ENCODE results near the gene SPAG16. TPM values are rescaled to one million over a fixed set of nuclear protein-coding genes. Genes with fewer than 3 reads are reported as not detected.

The SPAG16 gene
- total RNA-seq, 6 experiments from 2014 or later = 15.4 to 20.0 (median 17.5) TPM

- Mint-ChIP-seq H3K4me1 (ENCODE audit: low read depth) (peaks cover 26% of the 10 kb centered on the region), H3K4me3 (no peak overlapping the region), H3K27me3 (ENCODE audit: insufficient read depth) (no peaks in the 10 kb centered on the region), H3K27ac (no peak overlapping the region), H3K9me3 (no peaks in the 10 kb centered on the region), H3K36me3 (ENCODE audit: low read depth) (peaks cover 6% of the 10 kb centered on the region; the same call in 1 of the 2 replicates)
- peak; percentile 79; the same call in 1 of the 2 replicates for TF ChIP-seq CTCF (IDR thresholded peaks at IDR 0.05)
- peak; percentile 12 for DNase-seq
Observed at GRCh38 chr2:213934560-213934959, 650.3 kb downstream of the SPAG16 start.

- no peak for DNase-seq
- H3K27ac Mint-ChIP-seq = no peak overlapping the region
- H3K4me3 Mint-ChIP-seq = no peak overlapping the region
- no peak for TF ChIP-seq CTCF (IDR thresholded peaks at IDR 0.05)
- no peaks in the 10 kb centered on the region for H3K4me1 Mint-ChIP-seq (ENCODE audit: low read depth)
- no peaks in the 10 kb centered on the region for H3K9me3 Mint-ChIP-seq
- H3K36me3 Mint-ChIP-seq (ENCODE audit: low read depth) = no peaks in the 10 kb centered on the region
- no peaks in the 10 kb centered on the region for H3K27me3 Mint-ChIP-seq (ENCODE audit: insufficient read depth)
Observed at GRCh38 chr2:213958086-213958485, 673.8 kb downstream of the SPAG16 start.

GRCh38 chr2:213959589-213959988, 675.3 kb downstream of the SPAG16 start:
- H3K36me3 Mint-ChIP-seq (ENCODE audit: low read depth) = no peaks in the 10 kb centered on the region
- H3K4me1 Mint-ChIP-seq (ENCODE audit: low read depth) = no peaks in the 10 kb centered on the region
- no peak overlapping the region for H3K27ac Mint-ChIP-seq
- H3K9me3 Mint-ChIP-seq = no peaks in the 10 kb centered on the region; the same call in 1 of the 2 replicates
- no peak for TF ChIP-seq CTCF (IDR thresholded peaks at IDR 0.05)
- H3K27me3 Mint-ChIP-seq (ENCODE audit: insufficient read depth) = no peaks in the 10 kb centered on the region
- no peak for DNase-seq
- H3K4me3 Mint-ChIP-seq = no peak overlapping the region

GRCh38 chr2:213971536-213971935, 687.3 kb downstream of the SPAG16 start:
- Mint-ChIP-seq H3K9me3 (no peaks in the 10 kb centered on the region), H3K27ac (no peak overlapping the region), H3K27me3 (ENCODE audit: insufficient read depth) (no peaks in the 10 kb centered on the region; the same call in 1 of the 2 replicates), H3K4me1 (ENCODE audit: low read depth) (no peaks in the 10 kb centered on the region), H3K4me3 (no peak overlapping the region), H3K36me3 (ENCODE audit: low read depth) (no peaks in the 10 kb centered on the region)
- no peak for DNase-seq
- TF ChIP-seq CTCF (IDR thresholded peaks at IDR 0.05) = no peak

- Mint-ChIP-seq H3K4me1 (ENCODE audit: low read depth) (peaks cover 8% of the 10 kb centered on the region), H3K4me3 (no peak overlapping the region), H3K27me3 (ENCODE audit: insufficient read depth) (no peaks in the 10 kb centered on the region), H3K36me3 (ENCODE audit: low read depth) (no peaks in the 10 kb centered on the region), H3K27ac (peak overlapping the region; percentile 57), H3K9me3 (no peaks in the 10 kb centered on the region)
- DNase-seq = peak; percentile 15
- TF ChIP-seq CTCF (IDR thresholded peaks at IDR 0.05) = no peak
Observed at GRCh38 chr2:213980883-213981282, 696.6 kb downstream of the SPAG16 start.

- no peak for DNase-seq
- Mint-ChIP-seq H3K27me3 (ENCODE audit: insufficient read depth) (no peaks in the 10 kb centered on the region), H3K4me1 (ENCODE audit: low read depth) (peaks cover 10% of the 10 kb centered on the region), H3K27ac (no peak overlapping the region), H3K36me3 (ENCODE audit: low read depth) (peaks cover 4% of the 10 kb centered on the region; the same call in 1 of the 2 replicates), H3K4me3 (no peak overlapping the region), H3K9me3 (no peaks in the 10 kb centered on the region)
- no peak for TF ChIP-seq CTCF (IDR thresholded peaks at IDR 0.05)
Observed at GRCh38 chr2:213989207-213989606, 704.9 kb downstream of the SPAG16 start.
